Cortex of kidney (tissue), 1 donor: ENCODE results near the gene ST6GALNAC4.

Experiments used
- DNase-seq: peaks from one replicate; lab custom pipeline; 2025; lab: John Stamatoyannopoulos, UW

ST6GALNAC4 gene

GRCh38 chr9:127929625-127929979 is 12.8 kb upstream of the ST6GALNAC4 start:
- DNase-seq: no peak

GRCh38 chr9:127928676-127929624 is 12.1 kb upstream of the ST6GALNAC4 start:
- DNase-seq: no peak

- DNase-seq: no peak
Measured at GRCh38 chr9:127927988-127928675, 11.3 kb upstream of the ST6GALNAC4 start.

- no peak for DNase-seq
Measured at GRCh38 chr9:127927201-127927987, 10.6 kb upstream of the ST6GALNAC4 start.

GRCh38 chr9:127926906-127927200 is 10.0 kb upstream of the ST6GALNAC4 start:
- no peak for DNase-seq

- no peak for DNase-seq
Measured at GRCh38 chr9:127925959-127926905, 9.4 kb upstream of the ST6GALNAC4 start.

GRCh38 chr9:127924736-127925444 is 8.0 kb upstream of the ST6GALNAC4 start:
- DNase-seq: no peak

GRCh38 chr9:127923771-127924170 is 6.9 kb upstream of the ST6GALNAC4 start:
- DNase-seq: no peak

GRCh38 chr9:127923046-127923445 is 6.2 kb upstream of the ST6GALNAC4 start:
- DNase-seq: no peak

- no peak for DNase-seq
Measured at GRCh38 chr9:127921557-127922120, 4.8 kb upstream of the ST6GALNAC4 start.

GRCh38 chr9:127920794-127921193 is 4.0 kb upstream of the ST6GALNAC4 start:
- no peak for DNase-seq

- DNase-seq: no peak
Measured at GRCh38 chr9:127919253-127919815, 2.5 kb upstream of the ST6GALNAC4 start.

GRCh38 chr9:127918183-127919107 is 1.6 kb upstream of the ST6GALNAC4 start:
- DNase-seq: no peak

- DNase-seq: no peak
Measured at GRCh38 chr9:127917603-127918002, 762 bp upstream of the ST6GALNAC4 start.

GRCh38 chr9:127915801-127916719 is 781 bp downstream of the ST6GALNAC4 start:
- no peak for DNase-seq

- DNase-seq: no peak
Measured at GRCh38 chr9:127915325-127915752, 1.5 kb downstream of the ST6GALNAC4 start.

GRCh38 chr9:127913682-127914081 is 3.2 kb downstream of the ST6GALNAC4 start:
- no peak for DNase-seq

GRCh38 chr9:127912882-127913281 is 4.0 kb downstream of the ST6GALNAC4 start:
- DNase-seq: no peak
